K562 (cell line): ENCODE measurements around the gene IMPDH2. TPM values are rescaled to one million over a fixed set of nuclear protein-coding genes. Genes with fewer than 3 reads are reported as not detected.
A peak's percentile ranks its signal among the peaks of the same experiment; 100 is the strongest.

Source experiments
- ARID2 ChIP-seq: fragments of 450-650 bp; IDR thresholded peaks from 2 replicates; pipeline ENCODE4 v1.6.1; 2017; ENCODE audit warnings: antibody characterized with exemption, mild to moderate bottlenecking
- CBX2 ChIP-seq: fragments of 200-600 bp; sonication (generic); IDR thresholded peaks from one replicate; pipeline ENCODE4 v1.6.1; 2012; ENCODE audit warnings: mild to moderate bottlenecking, low read length, inconsistent platforms; ENCODE audit not compliant: insufficient read depth, poor library complexity, severe bottlenecking
- CXXC5 ChIP-seq: fragments of 250-450 bp; sonication (Bioruptor Pico); IDR thresholded peaks from 2 replicates; pipeline ENCODE4 v1.8.0; 2022; ENCODE audit warnings: inconsistent platforms, mild to moderate bottlenecking, moderate library complexity
- HDAC2 ChIP-seq: fragments of 450-650 bp; IDR thresholded peaks from 2 replicates; pipeline ENCODE4 v1.6.1; 2016; ENCODE audit warnings: mild to moderate bottlenecking
- NUFIP1 ChIP-seq: fragments of 450-650 bp; IDR thresholded peaks from 2 replicates; pipeline ENCODE4 v1.6.1; 2018; ENCODE audit not compliant: partially characterized antibody
- POLR2B ChIP-seq: fragments of 450-650 bp; IDR thresholded peaks from 2 replicates; pipeline ENCODE4 v1.6.1; 2018; ENCODE audit warnings: low read depth; ENCODE audit not compliant: partially characterized antibody
- POLR2G ChIP-seq: fragments of 200-400 bp; formaldehyde crosslinking; IDR thresholded peaks from 2 replicates; pipeline ENCODE4 v1.6.1; 2017; ENCODE audit warnings: low read depth, mild to moderate bottlenecking, antibody characterized with exemption, low read length, moderate library complexity
- PRDM10 ChIP-seq: fragments of 450-650 bp; IDR thresholded peaks from 2 replicates; pipeline ENCODE4 v1.6.1; 2018; ENCODE audit not compliant: partially characterized antibody
- SMARCC2 ChIP-seq: fragments of 450-650 bp; IDR thresholded peaks from 2 replicates; pipeline ENCODE4 v1.6.1; 2017; ENCODE audit warnings: antibody characterized with exemption, moderate library complexity, mild to moderate bottlenecking, low read depth
- SOX6 ChIP-seq: fragments of 450-650 bp; IDR thresholded peaks from 2 replicates; pipeline ENCODE4 v1.6.1; 2014; ENCODE audit warnings: mild to moderate bottlenecking
- TEAD2 ChIP-seq: fragments of 450-650 bp; IDR thresholded peaks from 2 replicates; pipeline ENCODE4 v1.6.1; 2016; ENCODE audit warnings: missing genetic modification characterization, control low read depth, missing compliant biosample characterization
- YY1 ChIP-seq, 3 experiments: IDR thresholded peaks; 2 replicates each; pipeline ENCODE4 v1.6.1; 2011; ENCODE audit warnings: low read length in 2 of 3, mild to moderate bottlenecking in 2 of 3, moderate library complexity in 2 of 3, borderline replicate concordance in 1 of 3, control low read depth in 1 of 3, low read depth in 1 of 3; ENCODE audit not compliant: insufficient read depth in 3 of 3, insufficient replicate concordance in 2 of 3, control insufficient read depth in 1 of 3, insufficient read length in 1 of 3; ENCODE audit errors: extremely low read depth in 1 of 3
- ZSCAN32 ChIP-seq: fragments of 450-650 bp; formaldehyde crosslinking; IDR thresholded peaks from 2 replicates; pipeline ENCODE4 v1.4.0; 2020; ENCODE audit warnings: mild to moderate bottlenecking, moderate library complexity
- polyA plus RNA-seq, 8 experiments: library from polyadenylated mRNA; depleted of rRNA in 4 of 8; stranded (reverse) in 5 of 8; unstranded in 3 of 8; fragments of >200 nt; fragmentation: Nextera tagmentation in 2 of 8; fragmentation: Illumina TruSeq in 1 of 8; extraction: Ambion mirVana in 2 of 8; extraction: Trizol in 1 of 8; gene quantifications; 2 replicates each; pipeline versions ENCODE4 v1.2.1 to v1.2.3, GENCODE V29; 2011 to 2014; ENCODE audit warnings: inconsistent platforms in 1 of 8, missing spikeins in 1 of 8
- total RNA-seq, 7 experiments: library from RNA; depleted of rRNA in 6 of 7; stranded (reverse); fragments of >200 nt in 6 of 7; fragmentation: Illumina TruSeq in 2 of 7; extraction: Trizol in 2 of 7; gene quantifications; 2 replicates each; pipeline versions ENCODE4 v1.2.1 to v1.2.3, GENCODE V29; 2011 to 2021; ENCODE audit warnings: low replicate concordance in 1 of 7
- TF ChIP-seq, protein P1 (sequence below), 2 experiments: IDR thresholded peaks; 2 replicates each; pipeline ENCODE4 v1.6.1; 2011; ENCODE audit warnings: borderline replicate concordance in 1 of 2, control low read depth in 1 of 2, low read depth in 1 of 2, low read length in 1 of 2, mild to moderate bottlenecking in 1 of 2, mixed read lengths in 1 of 2, moderate library complexity in 1 of 2; ENCODE audit not compliant: insufficient read depth in 1 of 2, insufficient read length in 1 of 2, poor library complexity in 1 of 2, severe bottlenecking in 1 of 2; ENCODE audit errors: extremely low read depth in 1 of 2
- TF ChIP-seq, protein P2 (sequence below): fragments of 250-450 bp; sonication (Bioruptor Pico); IDR thresholded peaks from 2 replicates; pipeline ENCODE4 v1.4.0; 2020; ENCODE audit warnings: mild to moderate bottlenecking, moderate library complexity
- TF ChIP-seq, protein P3 (sequence below): fragments of 450-650 bp; IDR thresholded peaks from 2 replicates; pipeline ENCODE4 v1.6.1; 2017; ENCODE audit warnings: antibody characterized with exemption

Gene IMPDH2
- total and polyA plus RNA-seq, 9 of the 15 experiments (the other 6 are each of a cell fraction or from before 2014, with no cell fraction given): 318 to 507 (median 366) TPM

GRCh38 chr3:49007068-49007770 is 22.0 kb downstream of the IMPDH2 start, which contains the start of gene WDR6 (continued):
- TF ChIP-seq SOX6: peak; percentile 31; the same call in 1 of the 2 replicates
- peak; percentile 36 for TF ChIP-seq PRDM10
- no peak for TF ChIP-seq ZSCAN32 (CRISPR knock-in tag)
- TF ChIP-seq ARID2: peak; percentile 74
- peak in 2 of 3 experiments; percentile 64 to 67 for TF ChIP-seq YY1 (IDR thresholded peaks at IDR 0.05; ENCODE audit: borderline replicate concordance in 1 of 3, control insufficient read depth in 1 of 3, extremely low read depth in 1 of 3, insufficient read depth in 3 of 3, insufficient read length in 1 of 3, insufficient replicate concordance in 2 of 3, low read depth in 1 of 3, low read length in 2 of 3)
- TF ChIP-seq POLR2G: peak; percentile 94
- peak; percentile 71 for TF ChIP-seq POLR2B
- no peak for TF ChIP-seq TEAD2
- TF ChIP-seq HDAC2: peak; percentile 79
- TF ChIP-seq CBX2: no peak
- TF ChIP-seq, protein P1, sequence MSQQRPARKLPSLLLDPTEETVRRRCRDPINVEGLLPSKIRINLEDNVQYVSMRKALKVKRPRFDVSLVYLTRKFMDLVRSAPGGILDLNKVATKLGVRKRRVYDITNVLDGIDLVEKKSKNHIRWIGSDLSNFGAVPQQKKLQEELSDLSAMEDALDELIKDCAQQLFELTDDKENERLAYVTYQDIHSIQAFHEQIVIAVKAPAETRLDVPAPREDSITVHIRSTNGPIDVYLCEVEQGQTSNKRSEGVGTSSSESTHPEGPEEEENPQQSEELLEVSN (IDR thresholded peaks at IDR 0.05; ENCODE audit: borderline replicate concordance in 1 of 2, extremely low read depth in 1 of 2, insufficient read depth in 1 of 2, insufficient read length in 1 of 2, low read depth in 1 of 2, low read length in 1 of 2, poor library complexity in 1 of 2, severe bottlenecking in 1 of 2): peak; percentile 39 to 82
- TF ChIP-seq, protein P2, sequence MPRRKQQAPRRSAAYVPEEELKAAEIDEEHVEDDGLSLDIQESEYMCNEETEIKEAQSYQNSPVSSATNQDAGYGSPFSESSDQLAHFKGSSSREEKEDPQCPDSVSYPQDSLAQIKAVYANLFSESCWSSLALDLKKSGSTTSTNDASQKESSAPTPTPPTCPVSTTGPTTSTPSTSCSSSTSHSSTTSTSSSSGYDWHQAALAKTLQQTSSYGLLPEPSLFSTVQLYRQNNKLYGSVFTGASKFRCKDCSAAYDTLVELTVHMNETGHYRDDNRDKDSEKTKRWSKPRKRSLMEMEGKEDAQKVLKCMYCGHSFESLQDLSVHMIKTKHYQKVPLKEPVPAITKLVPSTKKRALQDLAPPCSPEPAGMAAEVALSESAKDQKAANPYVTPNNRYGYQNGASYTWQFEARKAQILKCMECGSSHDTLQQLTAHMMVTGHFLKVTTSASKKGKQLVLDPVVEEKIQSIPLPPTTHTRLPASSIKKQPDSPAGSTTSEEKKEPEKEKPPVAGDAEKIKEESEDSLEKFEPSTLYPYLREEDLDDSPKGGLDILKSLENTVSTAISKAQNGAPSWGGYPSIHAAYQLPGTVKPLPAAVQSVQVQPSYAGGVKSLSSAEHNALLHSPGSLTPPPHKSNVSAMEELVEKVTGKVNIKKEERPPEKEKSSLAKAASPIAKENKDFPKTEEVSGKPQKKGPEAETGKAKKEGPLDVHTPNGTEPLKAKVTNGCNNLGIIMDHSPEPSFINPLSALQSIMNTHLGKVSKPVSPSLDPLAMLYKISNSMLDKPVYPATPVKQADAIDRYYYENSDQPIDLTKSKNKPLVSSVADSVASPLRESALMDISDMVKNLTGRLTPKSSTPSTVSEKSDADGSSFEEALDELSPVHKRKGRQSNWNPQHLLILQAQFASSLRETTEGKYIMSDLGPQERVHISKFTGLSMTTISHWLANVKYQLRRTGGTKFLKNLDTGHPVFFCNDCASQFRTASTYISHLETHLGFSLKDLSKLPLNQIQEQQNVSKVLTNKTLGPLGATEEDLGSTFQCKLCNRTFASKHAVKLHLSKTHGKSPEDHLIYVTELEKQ: no peak
- TF ChIP-seq SMARCC2: peak; percentile 79; the same call in 1 of the 2 replicates
- no peak for TF ChIP-seq NUFIP1
- TF ChIP-seq CXXC5: peak; percentile 95
- TF ChIP-seq, protein P3, sequence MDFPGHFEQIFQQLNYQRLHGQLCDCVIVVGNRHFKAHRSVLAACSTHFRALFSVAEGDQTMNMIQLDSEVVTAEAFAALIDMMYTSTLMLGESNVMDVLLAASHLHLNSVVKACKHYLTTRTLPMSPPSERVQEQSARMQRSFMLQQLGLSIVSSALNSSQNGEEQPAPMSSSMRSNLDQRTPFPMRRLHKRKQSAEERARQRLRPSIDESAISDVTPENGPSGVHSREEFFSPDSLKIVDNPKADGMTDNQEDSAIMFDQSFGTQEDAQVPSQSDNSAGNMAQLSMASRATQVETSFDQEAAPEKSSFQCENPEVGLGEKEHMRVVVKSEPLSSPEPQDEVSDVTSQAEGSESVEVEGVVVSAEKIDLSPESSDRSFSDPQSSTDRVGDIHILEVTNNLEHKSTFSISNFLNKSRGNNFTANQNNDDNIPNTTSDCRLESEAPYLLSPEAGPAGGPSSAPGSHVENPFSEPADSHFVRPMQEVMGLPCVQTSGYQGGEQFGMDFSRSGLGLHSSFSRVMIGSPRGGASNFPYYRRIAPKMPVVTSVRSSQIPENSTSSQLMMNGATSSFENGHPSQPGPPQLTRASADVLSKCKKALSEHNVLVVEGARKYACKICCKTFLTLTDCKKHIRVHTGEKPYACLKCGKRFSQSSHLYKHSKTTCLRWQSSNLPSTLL: no peak
